ENCODE results near the gene PISD.

- TF ChIP-seq CTCF (conservative IDR thresholded peaks at IDR 0.05 in 1 of 2, IDR thresholded peaks at IDR 0.05 in 1 of 2; ENCODE audit: low read depth in 1 of 2, low read length in 2 of 2) (no peak), EZH2 (IDR thresholded peaks at IDR 0.05; ENCODE audit: low read length, missing control alignments) (no peak)
Observed at GRCh38 chr22:31635638-31636306, 26.2 kb downstream of the PISD start.
